ENCODE measurements around the gene GALNT14. TPM values are rescaled to one million over a fixed set of nuclear protein-coding genes. Genes with fewer than 3 reads are reported as not detected.

Gene GALNT14
- total RNA-seq, 2 experiments from 2014 or later, result 0.48 to 0.83 TPM

- no peak for ATAC-seq
- H3K27me3 Mint-ChIP-seq, result peaks cover 6% of the 10 kb centered on the region
- no peaks in the 10 kb centered on the region for H3K9me3 Mint-ChIP-seq (ENCODE audit: low read depth)
- no peak overlapping the region for H3K4me3 Mint-ChIP-seq
- no peaks in the 10 kb centered on the region for H3K36me3 Mint-ChIP-seq (ENCODE audit: low read depth)
- ChIA-PET CTCF (interaction anchor here (0.6 kb wide), 1 partner anchor 8 kb away, joined by 4 read pairs; no protein-coding TSS in a partner anchor), POLR2A (no interaction called here)
- H3K4me1 Mint-ChIP-seq, result peaks cover 4% of the 10 kb centered on the region
- no peak overlapping the region for H3K27ac Mint-ChIP-seq
- intact Hi-C loops (cut with DNase I, micrococcal nuclease), result no loop called here
- no peak for DNase-seq
Observed at GRCh38 chr2:31049916-31050588, 88.2 kb downstream of the GALNT14 start.

- Mint-ChIP-seq H3K4me1 (peaks cover 4% of the 10 kb centered on the region), H3K4me3 (no peak overlapping the region), H3K9me3 (ENCODE audit: low read depth) (no peaks in the 10 kb centered on the region), H3K27ac (no peak overlapping the region), H3K27me3 (peaks cover 8% of the 10 kb centered on the region), H3K36me3 (ENCODE audit: low read depth) (no peaks in the 10 kb centered on the region)
- CTCF ChIA-PET, result interaction anchor here (0.5 to 0.6 kb wide), 2 partner anchors 59 to 557 kb away, joined by 3 to 5 read pairs; no protein-coding TSS in a partner anchor
- DNase-seq, result no peak
- intact Hi-C loops (cut with DNase I, micrococcal nuclease), result no loop called here
- ATAC-seq, result no peak
- POLR2A ChIA-PET, result no interaction called here
Observed at GRCh38 chr2:31049264-31049663, 89.0 kb downstream of the GALNT14 start.

- intact Hi-C loops (cut with DNase I, micrococcal nuclease), result no loop called here
- ChIA-PET POLR2A (no interaction called here), CTCF (interaction anchor here (0.6 to 0.7 kb wide), 2 partner anchors 28 to 234 kb away, joined by 3 read pairs; no protein-coding TSS in a partner anchor)
- H3K27me3 Mint-ChIP-seq, result peaks cover 8% of the 10 kb centered on the region
- DNase-seq, result no peak
- no peak overlapping the region for H3K4me3 Mint-ChIP-seq
- H3K27ac Mint-ChIP-seq, result no peak overlapping the region
- peaks cover 4% of the 10 kb centered on the region for H3K4me1 Mint-ChIP-seq
- no peaks in the 10 kb centered on the region for H3K36me3 Mint-ChIP-seq (ENCODE audit: low read depth)
- ATAC-seq, result no peak
- H3K9me3 Mint-ChIP-seq (ENCODE audit: low read depth), result no peaks in the 10 kb centered on the region
Observed at GRCh38 chr2:31047599-31047998, 90.6 kb downstream of the GALNT14 start.

GRCh38 chr2:31038385-31038784, 99.9 kb downstream of the GALNT14 start:
- ChIA-PET POLR2A (no interaction called here), CTCF (interaction anchor here (0.6 to 1.2 kb wide), 2 partner anchors 292 to 1288 kb away, joined by 3 read pairs; no protein-coding TSS in a partner anchor)
- Mint-ChIP-seq H3K27me3 (peaks cover 3% of the 10 kb centered on the region), H3K4me1 (no peaks in the 10 kb centered on the region), H3K4me3 (no peak overlapping the region), H3K9me3 (ENCODE audit: low read depth) (peaks cover 21% of the 10 kb centered on the region), H3K27ac (no peak overlapping the region), H3K36me3 (ENCODE audit: low read depth) (no peaks in the 10 kb centered on the region)
- DNase-seq, result no peak
- intact Hi-C loops (cut with DNase I, micrococcal nuclease), result no loop called here
- ATAC-seq, result no peak

- POLR2A ChIA-PET, result no interaction called here
- peaks cover 3% of the 10 kb centered on the region for H3K27me3 Mint-ChIP-seq
- no peak overlapping the region for H3K27ac Mint-ChIP-seq
- H3K36me3 Mint-ChIP-seq (ENCODE audit: low read depth), result no peaks in the 10 kb centered on the region
- H3K4me3 Mint-ChIP-seq, result no peak overlapping the region
- DNase-seq, result no peak
- peaks cover 21% of the 10 kb centered on the region for H3K9me3 Mint-ChIP-seq (ENCODE audit: low read depth)
- H3K4me1 Mint-ChIP-seq, result no peaks in the 10 kb centered on the region
- CTCF ChIA-PET, result no interaction called here
- intact Hi-C loops (cut with DNase I, micrococcal nuclease), result no loop called here
- ATAC-seq, result no peak
Observed at GRCh38 chr2:31037058-31037457, 101.2 kb downstream of the GALNT14 start.

GRCh38 chr2:31033032-31033431, 105.2 kb downstream of the GALNT14 start:
- DNase-seq (no peak), ATAC-seq (no peak)
- H3K27me3 Mint-ChIP-seq, result peaks cover 3% of the 10 kb centered on the region
- POLR2A ChIA-PET, result no interaction called here
- H3K27ac Mint-ChIP-seq, result no peak overlapping the region
- CTCF ChIA-PET, result interaction anchor here (0.6 kb wide), 1 partner anchor 409 kb away, joined by 4 read pairs; no protein-coding TSS in a partner anchor
- intact Hi-C loops (cut with DNase I, micrococcal nuclease), result no loop called here
- no peak overlapping the region for H3K4me3 Mint-ChIP-seq
- H3K4me1 Mint-ChIP-seq, result no peaks in the 10 kb centered on the region
- H3K9me3 Mint-ChIP-seq (ENCODE audit: low read depth), result peaks cover 18% of the 10 kb centered on the region
- no peaks in the 10 kb centered on the region for H3K36me3 Mint-ChIP-seq (ENCODE audit: low read depth)

- H3K9me3 Mint-ChIP-seq (ENCODE audit: low read depth), result peaks cover 15% of the 10 kb centered on the region
- no peaks in the 10 kb centered on the region for H3K36me3 Mint-ChIP-seq (ENCODE audit: low read depth)
- H3K4me1 Mint-ChIP-seq, result no peaks in the 10 kb centered on the region
- H3K4me3 Mint-ChIP-seq, result no peak overlapping the region
- intact Hi-C loops (cut with DNase I, micrococcal nuclease), result no loop called here
- no peak overlapping the region for H3K27ac Mint-ChIP-seq
- no peak for DNase-seq
- CTCF ChIA-PET, result interaction anchor here (0.6 kb wide), 1 partner anchor 408 kb away, joined by 4 read pairs; no protein-coding TSS in a partner anchor
- peaks cover 3% of the 10 kb centered on the region for H3K27me3 Mint-ChIP-seq
- POLR2A ChIA-PET, result no interaction called here
- no peak for ATAC-seq
Observed at GRCh38 chr2:31032475-31032874, 105.8 kb downstream of the GALNT14 start.

- Mint-ChIP-seq H3K36me3 (ENCODE audit: low read depth) (no peaks in the 10 kb centered on the region), H3K9me3 (ENCODE audit: low read depth) (peaks cover 2% of the 10 kb centered on the region), H3K27ac (no peak overlapping the region), H3K4me1 (no peaks in the 10 kb centered on the region), H3K4me3 (no peak overlapping the region), H3K27me3 (peaks cover 3% of the 10 kb centered on the region)
- POLR2A ChIA-PET, result no interaction called here
- intact Hi-C loops (cut with DNase I, micrococcal nuclease), result no loop called here
- CTCF ChIA-PET, result interaction anchor here (1.1 kb wide), 1 partner anchor 302 kb away, joined by 5 read pairs; no protein-coding TSS in a partner anchor
- no peak for DNase-seq
- no peak for ATAC-seq
Observed at GRCh38 chr2:31031132-31031706, 107.0 kb downstream of the GALNT14 start.

- Mint-ChIP-seq H3K36me3 (ENCODE audit: low read depth) (no peaks in the 10 kb centered on the region), H3K9me3 (ENCODE audit: low read depth) (no peaks in the 10 kb centered on the region), H3K4me1 (no peaks in the 10 kb centered on the region), H3K4me3 (no peak overlapping the region), H3K27me3 (peaks cover under 1% of the 10 kb centered on the region), H3K27ac (no peak overlapping the region)
- intact Hi-C loops (cut with DNase I, micrococcal nuclease), result no loop called here
- ATAC-seq, result no peak
- ChIA-PET POLR2A (no interaction called here), CTCF (interaction anchor here (0.6 kb wide), 1 partner anchor 1529 kb away, joined by 3 read pairs; no protein-coding TSS in a partner anchor)
- DNase-seq, result no peak
Observed at GRCh38 chr2:31028417-31028816, 109.8 kb downstream of the GALNT14 start.

GRCh38 chr2:31027549-31027948, 110.7 kb downstream of the GALNT14 start:
- no peak overlapping the region for H3K4me3 Mint-ChIP-seq
- CTCF ChIA-PET, result interaction anchor here (0.6 kb wide), 1 partner anchor 1528 kb away, joined by 3 read pairs; no protein-coding TSS in a partner anchor
- H3K27me3 Mint-ChIP-seq, result no peaks in the 10 kb centered on the region
- no peak for DNase-seq
- no peak overlapping the region for H3K27ac Mint-ChIP-seq
- POLR2A ChIA-PET, result no interaction called here
- H3K9me3 Mint-ChIP-seq (ENCODE audit: low read depth), result no peaks in the 10 kb centered on the region
- H3K36me3 Mint-ChIP-seq (ENCODE audit: low read depth), result no peaks in the 10 kb centered on the region
- no peak for ATAC-seq
- no peaks in the 10 kb centered on the region for H3K4me1 Mint-ChIP-seq
- intact Hi-C loops (cut with DNase I, micrococcal nuclease), result no loop called here

- Mint-ChIP-seq H3K4me3 (no peak overlapping the region), H3K27me3 (no peaks in the 10 kb centered on the region), H3K4me1 (no peaks in the 10 kb centered on the region), H3K9me3 (ENCODE audit: low read depth) (no peaks in the 10 kb centered on the region), H3K36me3 (ENCODE audit: low read depth) (no peaks in the 10 kb centered on the region), H3K27ac (no peak overlapping the region)
- ChIA-PET CTCF (no interaction called here), POLR2A (no interaction called here)
- ATAC-seq (no peak), DNase-seq (no peak)
- intact Hi-C loops (cut with DNase I, micrococcal nuclease), result no loop called here
Observed at GRCh38 chr2:31023541-31023940, 114.7 kb downstream of the GALNT14 start.

- ChIA-PET POLR2A (no interaction called here), CTCF (no interaction called here)
- no peak overlapping the region for H3K27ac Mint-ChIP-seq
- no peaks in the 10 kb centered on the region for H3K4me1 Mint-ChIP-seq
- no peak for ATAC-seq
- DNase-seq, result no peak
- H3K27me3 Mint-ChIP-seq, result no peaks in the 10 kb centered on the region
- no peak overlapping the region for H3K4me3 Mint-ChIP-seq
- no peaks in the 10 kb centered on the region for H3K36me3 Mint-ChIP-seq (ENCODE audit: low read depth)
- intact Hi-C loops (cut with DNase I, micrococcal nuclease), result no loop called here
- no peaks in the 10 kb centered on the region for H3K9me3 Mint-ChIP-seq (ENCODE audit: low read depth)
Observed at GRCh38 chr2:31020713-31021112, 117.5 kb downstream of the GALNT14 start.
